ENCODE data around the gene MAML3. TPM values are rescaled to one million over a fixed set of nuclear protein-coding genes. Genes with fewer than 3 reads are reported as not detected.

The MAML3 gene
- total and polyA plus RNA-seq, 2 of the 13 experiments (the other 11 are each of a cell fraction or from before 2014, with no cell fraction given), result 0.05 to 0.13 TPM

DNA sequence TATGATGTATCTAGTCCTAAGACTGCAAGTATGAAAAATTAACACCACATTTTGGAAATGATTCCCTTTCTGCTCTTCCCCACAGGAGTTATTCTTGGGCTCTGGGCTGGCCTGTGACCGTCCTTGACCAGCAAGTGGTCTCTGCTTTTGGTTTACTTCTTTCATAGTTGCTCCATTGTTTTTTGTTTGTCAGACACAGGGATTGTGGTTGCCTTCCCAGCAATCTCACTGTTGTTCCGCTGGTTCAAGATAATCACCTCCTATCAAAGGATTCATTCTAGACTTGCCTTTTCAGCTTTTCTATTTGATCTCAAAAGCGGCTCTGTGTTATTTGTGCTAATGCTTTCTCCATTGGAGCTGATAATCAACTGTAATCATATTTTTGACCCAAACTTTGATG, 269.5 kb downstream of the MAML3 start (continued):
- TF ChIP-seq FOXA1 (IDR thresholded peaks at IDR 0.05), result no peak
- 0 out of 2 replicates have a peak, but pooled peaks have one; percentile 28 for TF ChIP-seq FOXA1 (CRISPR knock-in tag; IDR thresholded peaks at IDR 0.05)
- no peak for TF ChIP-seq ZNF672 (CRISPR knock-in tag; IDR thresholded peaks at IDR 0.05)
- TF ChIP-seq ZNF780A (CRISPR knock-in tag; IDR thresholded peaks at IDR 0.05), result no peak
- TF ChIP-seq ZNF720 (CRISPR knock-in tag; IDR thresholded peaks at IDR 0.05), result no peak
- no peak for TF ChIP-seq ETV6 (CRISPR knock-in tag; conservative IDR thresholded peaks at IDR 0.05)
- TF ChIP-seq, protein P1, sequence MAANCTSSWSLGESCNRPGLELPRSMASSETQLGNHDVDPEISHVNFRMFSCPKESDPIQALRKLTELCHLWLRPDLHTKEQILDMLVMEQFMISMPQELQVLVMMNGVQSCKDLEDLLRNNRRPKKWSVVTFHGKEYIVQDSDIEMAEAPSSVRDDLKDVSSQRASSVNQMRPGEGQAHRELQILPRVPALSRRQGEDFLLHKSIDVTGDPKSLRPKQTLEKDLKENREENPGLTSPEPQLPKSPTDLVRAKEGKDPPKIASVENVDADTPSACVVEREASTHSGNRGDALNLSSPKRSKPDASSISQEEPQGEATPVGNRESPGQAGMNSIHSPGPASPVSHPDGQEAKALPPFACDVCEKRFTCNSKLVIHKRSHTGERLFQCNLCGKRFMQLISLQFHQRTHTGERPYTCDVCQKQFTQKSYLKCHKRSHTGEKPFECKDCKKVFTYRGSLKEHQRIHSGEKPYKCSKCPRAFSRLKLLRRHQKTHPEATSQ (CRISPR knock-in tag; IDR thresholded peaks at IDR 0.05; ENCODE audit: borderline replicate concordance), result no peak

DNA sequence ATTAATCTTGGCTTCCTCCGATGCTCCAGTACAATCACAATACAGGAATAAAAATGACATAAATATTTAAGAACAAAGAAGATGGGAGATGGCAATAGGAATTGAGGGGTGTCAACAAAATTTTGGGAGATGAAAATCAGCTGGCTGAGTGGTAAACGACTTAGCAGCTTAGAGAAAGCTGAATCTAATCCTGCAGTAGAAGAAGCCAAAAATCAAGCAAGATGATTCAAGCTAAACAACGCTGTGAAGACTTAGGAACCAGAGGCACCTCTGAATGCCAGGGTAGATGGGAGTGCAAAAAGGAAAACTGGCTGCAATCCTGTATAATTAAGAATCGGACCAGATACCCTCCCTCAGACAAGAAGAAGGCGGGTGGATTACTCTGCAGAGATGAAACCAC, 273.1 kb downstream of the MAML3 start:
- FAIRE-seq (no peak), ATAC-seq (no peak), DNase-seq (ENCODE audit: low spot score) (no peak)
- H3K9ac ChIP-seq (ENCODE audit: insufficient read depth, low read depth, low read length), result no peak overlapping the region
- in situ Hi-C loops (cut with HindIII; ENCODE audit: extremely low pct_ligation_motif_present, low pct_unique_long_range_greater_than_20kb) (no loop called here), intact Hi-C loops (cut with micrococcal nuclease; ENCODE audit: unreplicated experiment) (no loop called here)
- BruUV-seq (replicated peaks), result no TSS peak
- H3K27ac ChIP-seq (ENCODE audit: extremely low read length, insufficient read depth, low read length), result no peak overlapping the region
- H3K4me1 ChIP-seq (ENCODE audit: insufficient read depth, low read length), result peaks cover 32% of the 10 kb centered on the region
- H3K4me3 ChIP-seq (replicated peaks in 1 of 3; ENCODE audit: insufficient read depth in 1 of 3, low read depth in 2 of 3, low read length in 3 of 3), result no peak overlapping the region
- H3K27me3 ChIP-seq (ENCODE audit: control insufficient read depth in 1 of 2, insufficient read depth in 2 of 2, low read length in 2 of 2), result 0 out of 5 replicates have a peak, but pooled peaks cover 1 to 4% of the 10 kb centered on the region in 2 experiments
- no peak overlapping the region for H3K4me2 ChIP-seq (ENCODE audit: low read depth, low read length)
- H3K9me3 ChIP-seq (ENCODE audit: low read length), result no peaks in the 10 kb centered on the region
- ChIA-PET CTCF (ENCODE audit: low intra/inter-chr PET ratio, low total read pairs) (no interaction called here), POLR2A (no interaction called here)
- H3K36me3 ChIP-seq (replicated peaks in 1 of 2; ENCODE audit: control insufficient read depth in 1 of 2, insufficient read depth in 2 of 2, low read length in 2 of 2), result no peaks in the 10 kb centered on the region
- no peaks in the 10 kb centered on the region for H3K79me2 ChIP-seq (ENCODE audit: insufficient read depth, low read length)
- H4K20me1 ChIP-seq (ENCODE audit: insufficient read depth, low read length), result no peaks in the 10 kb centered on the region
- H2AFZ ChIP-seq (ENCODE audit: low read length), result no peak overlapping the region
- TF ChIP-seq ZNF274 (CRISPR knock-in tag; IDR thresholded peaks at IDR 0.05) (no peak), MED8 (CRISPR knock-in tag; IDR thresholded peaks at IDR 0.05; ENCODE audit: insufficient replicate concordance) (no peak), ZFP36 (IDR thresholded peaks at IDR 0.05; ENCODE audit: borderline replicate concordance, low read depth, low read length, partially characterized antibody) (no peak), ZNF335 (CRISPR knock-in tag; IDR thresholded peaks at IDR 0.05) (no peak), TOPORS (CRISPR knock-in tag; IDR thresholded peaks at IDR 0.05) (no peak), ZNF660 (CRISPR knock-in tag; IDR thresholded peaks at IDR 0.05; ENCODE audit: borderline replicate concordance, low read depth) (no peak), CBX2 (IDR thresholded peaks at IDR 0.05; ENCODE audit: low read depth, low read length) (no peak), CBX2 (CRISPR knock-in tag; IDR thresholded peaks at IDR 0.05; ENCODE audit: low read depth) (no peak), ZNF598 (CRISPR knock-in tag; IDR thresholded peaks at IDR 0.05; ENCODE audit: borderline replicate concordance) (no peak), ZNF570 (CRISPR knock-in tag; IDR thresholded peaks at IDR 0.05; ENCODE audit: borderline replicate concordance) (no peak), SNRNP70 (IDR thresholded peaks at IDR 0.05; ENCODE audit: low read depth, low read length) (no peak), MTF2 (CRISPR knock-in tag; IDR thresholded peaks at IDR 0.05; ENCODE audit: borderline replicate concordance) (no peak)
- TF ChIP-seq, protein P2, sequence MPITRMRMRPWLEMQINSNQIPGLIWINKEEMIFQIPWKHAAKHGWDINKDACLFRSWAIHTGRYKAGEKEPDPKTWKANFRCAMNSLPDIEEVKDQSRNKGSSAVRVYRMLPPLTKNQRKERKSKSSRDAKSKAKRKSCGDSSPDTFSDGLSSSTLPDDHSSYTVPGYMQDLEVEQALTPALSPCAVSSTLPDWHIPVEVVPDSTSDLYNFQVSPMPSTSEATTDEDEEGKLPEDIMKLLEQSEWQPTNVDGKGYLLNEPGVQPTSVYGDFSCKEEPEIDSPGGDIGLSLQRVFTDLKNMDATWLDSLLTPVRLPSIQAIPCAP (CRISPR knock-in tag; IDR thresholded peaks at IDR 0.05; ENCODE audit: low read depth), result no peak
- TF ChIP-seq, protein P3, sequence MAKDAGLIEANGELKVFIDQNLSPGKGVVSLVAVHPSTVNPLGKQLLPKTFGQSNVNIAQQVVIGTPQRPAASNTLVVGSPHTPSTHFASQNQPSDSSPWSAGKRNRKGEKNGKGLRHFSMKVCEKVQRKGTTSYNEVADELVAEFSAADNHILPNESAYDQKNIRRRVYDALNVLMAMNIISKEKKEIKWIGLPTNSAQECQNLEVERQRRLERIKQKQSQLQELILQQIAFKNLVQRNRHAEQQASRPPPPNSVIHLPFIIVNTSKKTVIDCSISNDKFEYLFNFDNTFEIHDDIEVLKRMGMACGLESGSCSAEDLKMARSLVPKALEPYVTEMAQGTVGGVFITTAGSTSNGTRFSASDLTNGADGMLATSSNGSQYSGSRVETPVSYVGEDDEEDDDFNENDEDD (CRISPR knock-in tag; IDR thresholded peaks at IDR 0.05; ENCODE audit: borderline replicate concordance), result no peak
- WGBS (ENCODE audit: low lambda C conversion rate), result 32% methylated on average over 5 of the region's 5 CpGs

Data from HepG2 (cell line).